Smooth muscle cell (in vitro differentiated cells): ENCODE data around the gene ANXA2R. TPM values are rescaled to one million over a fixed set of nuclear protein-coding genes. Genes with fewer than 3 reads are reported as not detected.
A peak's percentile ranks its signal among the peaks of the same experiment; 100 is the strongest.
"Not testable (repeated sequence)": the region's sequence is repeated elsewhere in the genome, so short reads cannot be mapped to it uniquely, and the experiment has no call there.

Experiments used
- DNase-seq: peaks from one replicate; lab custom pipeline; 2025; ENCODE audit not compliant: unreplicated experiment; lab: John Stamatoyannopoulos, UW
- H2AFZ ChIP-seq: fragments of 200-600 bp; sonication (generic); 2 replicates; pipeline ENCODE4 v1.6.0; 2016; ENCODE audit warnings: antibody characterized with exemption, low read depth, mild to moderate bottlenecking
- H3F3A ChIP-seq: fragments of 200-600 bp; sonication (generic); 2 replicates; pipeline ENCODE4 v1.6.0; 2017; ENCODE audit warnings: antibody characterized with exemption, low read depth
- H3K27ac ChIP-seq: fragments of 200-600 bp; sonication (generic); 2 replicates; pipeline ENCODE4 v1.5.1; 2016; ENCODE audit warnings: low read depth, mild to moderate bottlenecking
- H3K27me3 ChIP-seq: fragments of 200-600 bp; sonication (generic); 2 replicates; pipeline ENCODE4 v1.6.1; 2016; ENCODE audit warnings: low read depth, mild to moderate bottlenecking
- H3K36me3 ChIP-seq: fragments of 200-600 bp; sonication (generic); 2 replicates; pipeline ENCODE4 v1.5.1; 2016; ENCODE audit warnings: low read depth
- H3K4me1 ChIP-seq: fragments of 200-600 bp; sonication (generic); 2 replicates; pipeline ENCODE4 v1.5.1; 2016; ENCODE audit warnings: low read depth
- H3K4me2 ChIP-seq: fragments of 200-600 bp; sonication (generic); 2 replicates; pipeline ENCODE4 v1.6.0; 2016; ENCODE audit warnings: mild to moderate bottlenecking
- H3K4me3 ChIP-seq: fragments of 200-600 bp; sonication (generic); 2 replicates; pipeline ENCODE4 v1.5.1; 2016; ENCODE audit warnings: mild to moderate bottlenecking
- H3K79me2 ChIP-seq: fragments of 200-600 bp; sonication (generic); 2 replicates; pipeline ENCODE4 v1.6.0; 2016; ENCODE audit warnings: low read depth, mild to moderate bottlenecking
- H3K9ac ChIP-seq: fragments of 200-600 bp; sonication (generic); 2 replicates; pipeline ENCODE4 v1.6.0; 2016; ENCODE audit warnings: low read depth
- H3K9me3 ChIP-seq: fragments of 200-600 bp; sonication (generic); replicated peaks from 2 replicates; pipeline ENCODE4 v1.5.1; 2016; ENCODE audit warnings: low read depth
- H4K20me1 ChIP-seq: fragments of 200-600 bp; sonication (generic); 2 replicates; pipeline ENCODE4 v1.6.0; 2016; ENCODE audit warnings: low read depth
- CTCF ChIP-seq: fragments of 200-600 bp; sonication (generic); IDR thresholded peaks from 2 replicates; pipeline ENCODE4 v1.5.1; 2017; ENCODE audit warnings: borderline replicate concordance, mild to moderate bottlenecking, antibody characterized with exemption; ENCODE audit not compliant: insufficient read depth, poor library complexity, severe bottlenecking
- WGBS: methylation state at CpG from one replicate; pipeline ENCODE4 v1.1.7; 2016; ENCODE audit warnings: low lambda C conversion rate; 5-methylcytosine and 5-hydroxymethylcytosine counted together
- polyA plus RNA-seq: library from polyadenylated mRNA; unstranded; fragments of >200 nt; fragmentation: Nextera tagmentation; extraction: Ambion mirVana; gene quantifications from 2 replicates; pipeline ENCODE4 v1.2.1, GENCODE V29; 2016
- total RNA-seq: library from RNA; depleted of rRNA; stranded (reverse); fragments of >200 nt; gene quantifications from 2 replicates; pipeline ENCODE4 v1.2.3, GENCODE V29; 2014

The ANXA2R gene
- total and polyA plus RNA-seq, 2 experiments from 2014 or later = 0.83 to 1.5 TPM

GRCh38 chr5:43034591-43034968 lies 5.5 kb downstream of the ANXA2R start:
- Histone ChIP-seq H3K4me2 (peak overlapping the region; percentile 73), H3K4me3 (no peak overlapping the region), H3K9me3 (no peaks in the 10 kb centered on the region), H3K9ac (no peak overlapping the region), H2AFZ (peak overlapping the region; percentile 29), H3K79me2 (peaks cover 33% of the 10 kb centered on the region), H3K4me1 (peaks cover 8% of the 10 kb centered on the region), H4K20me1 (no peaks in the 10 kb centered on the region), H3F3A (peaks cover 10% of the 10 kb centered on the region), H3K27me3 (peaks cover 7% of the 10 kb centered on the region), H3K36me3 (no peaks in the 10 kb centered on the region), H3K27ac (peak overlapping the region; percentile 9)
- DNase-seq = no peak
- WGBS = 44% methylated on average over 5 of the region's 5 CpGs
- no peak for TF ChIP-seq CTCF

- H3K4me1 ChIP-seq = peaks cover 6% of the 10 kb centered on the region
- peaks cover 7% of the 10 kb centered on the region for H3K27me3 ChIP-seq
- no peaks in the 10 kb centered on the region for H3K36me3 ChIP-seq
- peak overlapping the region; percentile 9 for H3K27ac ChIP-seq
- peak overlapping the region; percentile 73 for H3K4me2 ChIP-seq
- H2AFZ ChIP-seq = peak overlapping the region; percentile 29
- TF ChIP-seq CTCF = no peak
- no peak overlapping the region for H3K9ac ChIP-seq
- H3K79me2 ChIP-seq = peaks cover 33% of the 10 kb centered on the region
- H4K20me1 ChIP-seq = no peaks in the 10 kb centered on the region
- H3K9me3 ChIP-seq = no peaks in the 10 kb centered on the region
- peak overlapping the region; percentile 12 for H3K4me3 ChIP-seq
- no peak for DNase-seq
- WGBS = 35% methylated on average over 41 of the region's 41 CpGs
- peaks cover 5% of the 10 kb centered on the region for H3F3A ChIP-seq
Measured at GRCh38 chr5:43033841-43034590, 6.1 kb downstream of the ANXA2R start.

GRCh38 chr5:43027054-43027785 lies 12.9 kb downstream of the ANXA2R start:
- no peaks in the 10 kb centered on the region for H3K36me3 ChIP-seq
- no peak overlapping the region for H3K9ac ChIP-seq
- no peaks in the 10 kb centered on the region for H3F3A ChIP-seq
- H4K20me1 ChIP-seq = peaks cover 12% of the 10 kb centered on the region
- H3K4me1 ChIP-seq = no peaks in the 10 kb centered on the region
- 74% methylated on average over 7 of the region's 7 CpGs for WGBS
- H3K9me3 ChIP-seq = no peaks in the 10 kb centered on the region
- DNase-seq = no peak
- H3K4me2 ChIP-seq = no peak overlapping the region
- H3K27ac ChIP-seq = no peak overlapping the region
- TF ChIP-seq CTCF = no peak
- H2AFZ ChIP-seq = no peak overlapping the region
- H3K4me3 ChIP-seq = no peak overlapping the region
- peaks cover 28% of the 10 kb centered on the region for H3K27me3 ChIP-seq
- peaks cover 3% of the 10 kb centered on the region for H3K79me2 ChIP-seq

GRCh38 chr5:43025184-43025950 lies 14.8 kb downstream of the ANXA2R start:
- WGBS = 23% methylated on average over 25 of the region's 25 CpGs

More at GRCh38 chr5:43025184-43025950, 14.8 kb downstream of the ANXA2R start:
- H3K36me3 ChIP-seq, H2AFZ ChIP-seq, H3K4me1 ChIP-seq, H3K4me2 ChIP-seq, DNase-seq, H3K27ac ChIP-seq, H3F3A ChIP-seq, H3K4me3 ChIP-seq, H3K9ac ChIP-seq, H3K9me3 ChIP-seq, H3K79me2 ChIP-seq: not testable (repeated sequence)
- Histone ChIP-seq H4K20me1 (peaks cover 12% of the 10 kb centered on the region), H3K27me3 (peaks cover 38% of the 10 kb centered on the region)
